HEK293T (cell line): Measurements from ENCODE around the gene ACTN4.

Experiments used
- CTCF ChIA-PET: fragments of 350-600 bp; formaldehyde crosslinking; extraction: SDS; loops from one replicate; lab custom pipeline; 2021; ENCODE audit warnings: antibody characterized with exemption, inconsistent platforms; lab: Yijun Ruan, JAX
- POLR2A ChIA-PET: fragments of 350-600 bp; formaldehyde crosslinking; extraction: SDS; loops from one replicate; lab custom pipeline; 2020; ENCODE audit warnings: antibody characterized with exemption, inconsistent platforms; lab: Yijun Ruan, JAX
- DNase-seq: peaks from one replicate; pipeline ENCODE4 v3.0.0; 2012; ENCODE audit warnings: mixed read lengths; ENCODE audit errors: extremely low spot score
- ARNT ChIP-seq: fragments of 450-650 bp; IDR thresholded peaks from 2 replicates; pipeline ENCODE4 v1.6.1; 2017; ENCODE audit warnings: mild to moderate bottlenecking
- BHLHE40 ChIP-seq: fragments of 450-650 bp; IDR thresholded peaks from 2 replicates; pipeline ENCODE4 v1.6.1; 2016; ENCODE audit warnings: mild to moderate bottlenecking, moderate library complexity, borderline replicate concordance
- CTBP1 ChIP-seq: fragments of 450-650 bp; IDR thresholded peaks from 2 replicates; pipeline ENCODE4 v1.6.1; 2016; ENCODE audit warnings: borderline replicate concordance
- ELF4 ChIP-seq: fragments of 450-650 bp; IDR thresholded peaks from 2 replicates; pipeline ENCODE4 v1.6.1; 2017; ENCODE audit warnings: antibody characterized with exemption
- FOXA1 ChIP-seq: fragments of 450-650 bp; IDR thresholded peaks from 2 replicates; pipeline ENCODE4 v1.6.1; 2016; ENCODE audit warnings: mild to moderate bottlenecking
- FOXK2 ChIP-seq: fragments of 450-650 bp; IDR thresholded peaks from 2 replicates; pipeline ENCODE4 v1.6.1; 2016; ENCODE audit warnings: mild to moderate bottlenecking
- FOXM1 ChIP-seq: fragments of 450-650 bp; IDR thresholded peaks from 2 replicates; pipeline ENCODE4 v1.6.1; 2017; ENCODE audit warnings: mild to moderate bottlenecking, borderline replicate concordance
- HDGF ChIP-seq: fragments of 450-650 bp; IDR thresholded peaks from 2 replicates; pipeline ENCODE4 v1.6.1; 2017; ENCODE audit warnings: antibody characterized with exemption, borderline replicate concordance
- L3MBTL2 ChIP-seq: fragments of 450-650 bp; conservative IDR thresholded peaks from 2 replicates; pipeline ENCODE4 v1.6.1; 2016; ENCODE audit warnings: mild to moderate bottlenecking
- LEF1 ChIP-seq: fragments of 450-650 bp; IDR thresholded peaks from 2 replicates; pipeline ENCODE4 v1.6.1; 2017; ENCODE audit warnings: mild to moderate bottlenecking, borderline replicate concordance
- NFRKB ChIP-seq: fragments of 450-650 bp; IDR thresholded peaks from 2 replicates; pipeline ENCODE4 v1.6.1; 2016; ENCODE audit warnings: mild to moderate bottlenecking, moderate library complexity
- SP1 ChIP-seq: fragments of 450-650 bp; IDR thresholded peaks from 2 replicates; pipeline ENCODE4 v1.6.1; 2017
- SUZ12 ChIP-seq: fragments of 450-650 bp; IDR thresholded peaks from 2 replicates; pipeline ENCODE4 v1.6.1; 2016; ENCODE audit warnings: mild to moderate bottlenecking
- TARDBP ChIP-seq: fragments of 450-650 bp; IDR thresholded peaks from 2 replicates; pipeline ENCODE4 v1.6.1; 2016
- ZNF384 ChIP-seq: fragments of 450-650 bp; IDR thresholded peaks from 2 replicates; pipeline ENCODE4 v1.6.1; 2016
- TF ChIP-seq, protein P1 (sequence below): fragments of 450-650 bp; IDR thresholded peaks from 2 replicates; pipeline ENCODE4 v1.6.1; 2016

The ACTN4 gene

DNA sequence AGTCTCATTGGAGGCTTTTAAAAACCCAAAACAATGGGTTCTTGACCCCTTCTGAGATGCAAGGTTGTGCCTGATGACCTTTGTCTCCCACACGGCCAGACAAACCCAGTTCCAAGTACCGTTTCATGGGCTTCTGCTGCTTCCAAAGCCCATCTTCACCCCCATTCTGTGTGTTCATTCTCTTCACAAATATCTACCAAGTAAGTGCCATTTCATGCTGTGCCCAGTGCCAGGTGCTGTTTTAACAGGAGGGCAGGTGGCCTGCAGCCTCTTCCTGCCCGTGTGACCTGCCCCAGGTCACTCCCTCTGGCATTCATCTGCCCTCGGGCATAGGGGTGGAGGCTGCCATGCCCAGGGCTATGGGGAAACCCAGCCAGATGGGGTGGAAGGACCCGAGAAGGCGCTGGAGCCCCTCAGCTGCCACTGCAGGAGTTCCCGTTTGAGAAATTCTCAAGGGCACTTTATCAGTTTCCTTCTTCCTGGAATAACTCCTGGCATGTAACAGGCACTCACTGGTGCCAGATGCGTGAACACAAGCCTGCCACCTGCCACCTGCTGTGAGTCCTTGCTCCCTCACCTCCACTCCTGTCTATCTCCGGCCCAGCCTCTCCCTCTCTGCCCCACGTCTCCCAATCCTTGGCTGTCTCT is 84.3 kb downstream of the ACTN4 start:
- POLR2A ChIA-PET = no interaction called here

GRCh38 chr19:38733241-38733492 is 85.7 kb downstream of the ACTN4 start:
- POLR2A ChIA-PET = interaction anchor here (1.7 kb wide), 1 partner anchor 116 kb away, joined by 4 read pairs; no protein-coding TSS in a partner anchor
- no peak for DNase-seq
- CTCF ChIA-PET = no interaction called here

More for the DNA sequence above, 84.3 kb downstream of the ACTN4 start:
- TF ChIP-seq FOXA1 (no peak), ARNT (no peak), CTBP1 (no peak), SUZ12 (no peak), ZNF384 (no peak), L3MBTL2 (no peak), FOXK2 (no peak), ELF4 (no peak), LEF1 (no peak), FOXM1 (no peak), BHLHE40 (no peak), SP1 (no peak), TARDBP (no peak)
- TF ChIP-seq, protein P1, sequence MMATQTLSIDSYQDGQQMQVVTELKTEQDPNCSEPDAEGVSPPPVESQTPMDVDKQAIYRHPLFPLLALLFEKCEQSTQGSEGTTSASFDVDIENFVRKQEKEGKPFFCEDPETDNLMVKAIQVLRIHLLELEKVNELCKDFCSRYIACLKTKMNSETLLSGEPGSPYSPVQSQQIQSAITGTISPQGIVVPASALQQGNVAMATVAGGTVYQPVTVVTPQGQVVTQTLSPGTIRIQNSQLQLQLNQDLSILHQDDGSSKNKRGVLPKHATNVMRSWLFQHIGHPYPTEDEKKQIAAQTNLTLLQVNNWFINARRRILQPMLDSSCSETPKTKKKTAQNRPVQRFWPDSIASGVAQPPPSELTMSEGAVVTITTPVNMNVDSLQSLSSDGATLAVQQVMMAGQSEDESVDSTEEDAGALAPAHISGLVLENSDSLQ = no peak
- CTCF ChIA-PET = no interaction called here
- no peak for DNase-seq

DNA sequence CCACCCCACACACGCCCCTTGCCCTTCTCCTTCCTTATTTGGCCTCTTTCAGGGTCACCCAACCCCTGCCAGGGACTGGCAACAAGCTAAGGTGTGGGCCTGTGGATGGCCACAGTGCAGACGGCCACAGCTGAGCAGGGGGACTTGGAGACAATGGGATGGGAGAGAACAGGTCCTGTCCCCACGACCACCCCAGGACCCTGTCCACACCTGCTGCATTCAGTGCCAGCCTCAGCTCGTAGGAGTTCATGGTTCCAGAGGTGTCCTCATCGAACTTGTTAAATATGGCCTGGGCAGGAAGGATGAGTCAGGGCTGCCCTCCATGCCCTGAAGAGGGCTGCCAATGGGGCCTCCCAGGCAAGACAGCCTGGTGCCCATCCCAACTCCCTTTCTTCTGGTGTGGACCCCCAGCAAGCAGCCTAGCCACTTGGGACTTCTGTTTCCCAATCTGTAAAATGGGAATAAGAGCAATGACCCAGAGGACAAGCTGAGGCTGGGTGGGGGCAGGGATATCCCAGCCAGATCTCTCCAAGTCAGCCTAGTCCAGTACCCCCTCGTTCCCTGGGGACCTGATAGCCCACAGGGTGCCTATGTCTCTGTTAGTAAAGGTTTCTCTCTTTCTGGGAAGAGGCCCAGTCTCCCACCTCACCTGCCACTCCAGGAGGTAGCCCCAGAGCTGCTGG is 86.2 kb downstream of the ACTN4 start:
- TF ChIP-seq ELF4 (no peak), ARNT (no peak), SUZ12 (no peak), FOXM1 (no peak), FOXA1 (no peak), BHLHE40 (no peak), NFRKB (no peak), CTBP1 (no peak), HDGF (no peak), LEF1 (no peak), FOXK2 (no peak), L3MBTL2 (no peak), TARDBP (no peak)
- TF ChIP-seq, protein P1 = no peak
- ChIA-PET POLR2A (interaction anchor here (1.4 to 1.7 kb wide), 2 partner anchors 115 kb away, joined by 4 read pairs; partner anchors contain the start of gene EIF3K), CTCF (no interaction called here)
- no peak for DNase-seq

More at GRCh38 chr19:38733241-38733492, 85.7 kb downstream of the ACTN4 start:
- TF ChIP-seq ELF4 (no peak), FOXA1 (no peak), ZNF384 (no peak), SUZ12 (no peak), HDGF (no peak)
- TF ChIP-seq, protein P1 = no peak

- no peak for DNase-seq
- POLR2A ChIA-PET = interaction anchor here (1.4 kb wide), 1 partner anchor 115 kb away, joined by 4 read pairs; the partner anchor contains the start of gene EIF3K
- TF ChIP-seq NFRKB (no peak), L3MBTL2 (no peak), ZNF384 (no peak), ARNT (no peak), HDGF (no peak), FOXK2 (no peak), SP1 (no peak), FOXA1 (no peak), BHLHE40 (no peak), SUZ12 (no peak), LEF1 (no peak), CTBP1 (no peak), TARDBP (no peak), FOXM1 (no peak), ELF4 (no peak)
- TF ChIP-seq, protein P1 = no peak
- CTCF ChIA-PET = no interaction called here
Observed at GRCh38 chr19:38734176-38734425, 86.7 kb downstream of the ACTN4 start.

DNA sequence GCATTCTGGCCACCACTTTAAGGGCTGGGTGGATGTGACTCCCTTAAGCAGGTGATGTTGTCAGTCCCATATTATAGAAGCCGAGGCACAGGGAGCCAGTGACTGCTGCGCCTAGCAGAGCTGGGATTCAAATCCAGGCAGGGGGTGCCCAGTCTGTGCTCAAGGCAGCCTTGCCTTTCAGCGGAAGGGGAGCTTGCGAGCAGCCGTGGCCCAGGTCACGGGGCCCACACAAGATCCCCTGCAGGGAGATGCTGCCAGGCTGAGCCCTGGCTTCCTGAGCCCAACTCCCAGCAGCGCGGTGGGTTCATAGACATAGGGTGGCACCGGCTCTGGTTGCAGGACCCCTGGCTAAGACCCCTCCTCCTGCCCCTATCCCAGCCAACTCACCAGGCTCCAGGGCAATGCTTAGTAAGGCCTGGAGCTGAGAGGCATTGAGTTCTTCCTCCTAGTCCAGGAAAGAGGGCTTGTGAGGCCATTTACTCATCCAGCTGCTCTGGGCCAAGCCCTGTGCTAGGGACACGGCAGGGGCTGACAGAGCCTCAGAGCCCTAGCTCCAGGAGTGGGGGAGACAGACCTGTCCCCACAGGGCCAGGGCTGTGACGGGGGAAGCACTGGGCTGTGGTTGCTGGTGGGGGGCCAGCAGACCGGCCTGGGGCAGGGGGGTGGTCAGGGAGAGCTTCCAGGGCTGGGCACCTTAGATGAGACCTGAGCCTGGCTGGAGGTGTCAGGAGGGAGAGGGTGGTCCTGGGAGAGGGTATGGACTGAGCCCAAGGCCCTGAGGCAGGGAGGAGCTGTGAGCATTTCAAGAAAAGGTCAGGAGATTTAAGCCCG is 87.2 kb downstream of the ACTN4 start:
- DNase-seq = no peak
- TF ChIP-seq ELF4 (no peak), TARDBP (no peak), BHLHE40 (no peak), FOXA1 (no peak), NFRKB (no peak), FOXM1 (no peak), SP1 (no peak), ZNF384 (no peak), ARNT (no peak), LEF1 (no peak), SUZ12 (no peak), FOXK2 (no peak), HDGF (no peak), CTBP1 (no peak), L3MBTL2 (no peak)
- TF ChIP-seq, protein P1 = no peak
- POLR2A ChIA-PET = interaction anchor here (1.0 to 1.4 kb wide), 5 partner anchors 88 to 196 kb away, joined by 3 to 5 read pairs (median 4); partner anchors contain the start of genes ECH1, EIF3K, MRPS12 and SARS2
- CTCF ChIA-PET = no interaction called here
